ENCODE data around the gene PIAS1.

DNA sequence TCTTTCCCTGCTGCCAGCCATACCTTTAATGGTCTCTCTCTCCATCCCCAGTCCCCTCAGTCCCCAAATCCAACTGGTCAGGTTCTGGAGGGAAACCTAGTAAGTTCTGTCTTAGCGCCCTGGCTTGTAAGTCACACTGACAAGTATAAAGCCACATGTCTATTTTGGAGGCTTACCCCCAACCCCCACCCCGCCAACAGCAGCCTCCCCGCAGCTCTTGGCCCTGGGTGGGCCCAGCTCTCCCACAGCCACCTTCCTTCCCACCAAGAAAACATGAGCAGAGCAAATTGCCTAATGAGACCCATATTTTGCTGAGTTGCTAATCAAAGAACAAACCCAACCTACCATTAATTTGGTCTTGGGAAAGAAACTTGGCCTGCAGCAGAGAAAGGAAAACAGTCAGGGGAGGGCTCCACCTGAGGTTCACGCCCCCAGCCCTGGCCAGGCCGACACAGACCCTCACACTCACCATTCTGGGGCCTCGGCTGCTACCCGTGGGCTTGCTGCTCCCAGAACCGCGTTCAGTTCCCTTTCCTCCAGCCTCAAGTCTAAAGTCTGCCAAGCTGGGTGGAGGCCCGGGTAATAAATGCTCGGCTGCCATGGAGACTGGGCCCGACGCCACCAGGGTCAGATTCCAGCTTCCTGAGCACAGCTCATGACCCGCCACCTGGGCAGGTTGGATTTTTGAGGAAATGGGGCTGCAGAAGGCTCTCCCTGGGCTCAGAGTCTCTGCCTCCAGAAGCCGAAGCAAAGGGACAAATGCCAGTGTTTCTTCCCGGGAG, 150.9 kb downstream of the PIAS1 start, which contains the start of gene CALML4:
- no peak for TF ChIP-seq CTCF (IDR thresholded peaks at IDR 0.05)
- TF ChIP-seq POLR2A (IDR thresholded peaks at IDR 0.05) = no peak
- TF ChIP-seq POLR2AphosphoS5 (IDR thresholded peaks at IDR 0.05) = no peak
- TF ChIP-seq EP300 (IDR thresholded peaks at IDR 0.05) = no peak
